Tibial artery (tissue), 4 donors: ENCODE measurements around the gene INPP4A.
A peak's percentile ranks its signal among the peaks of the same experiment; 100 is the strongest.

Experiments used
- DNase-seq, 2 donors: peaks; one replicate each; pipeline ENCODE4 v3.0.0-alpha.2; 2019
- H3K27ac ChIP-seq, 2 donors: fragments of 200-600 bp; sonication (generic) in 1 of 2; 1 replicate in 1 of 2; 2 replicates in 1 of 2; pipeline ENCODE4 v1.5.1; 2018 to 2019; ENCODE audit warnings: mild to moderate bottlenecking in 1 of 2
- H3K27me3 ChIP-seq, 2 donors: fragments of 200-600 bp; sonication (generic) in 1 of 2; one replicate each; pipeline versions ENCODE4 v1.5.1 to v1.6.0; 2016 to 2019
- H3K36me3 ChIP-seq, 3 donors: fragments of 200-600 bp; sonication (generic) in 2 of 3; one replicate each; pipeline ENCODE4 v1.5.1; 2016 to 2019; ENCODE audit warnings: mild to moderate bottlenecking in 2 of 3
- H3K4me1 ChIP-seq, 4 donors: fragments of 200-600 bp; sonication (generic) in 2 of 4; 1 replicate in 3 of 4; 2 replicates in 1 of 4; pipeline ENCODE4 v1.5.1; 2016 to 2019
- H3K4me3 ChIP-seq, 2 donors: fragments of 200-600 bp; sonication (generic) in 1 of 2; 1 replicate in 1 of 2; 2 replicates in 1 of 2; pipeline ENCODE4 v1.5.1; 2018 to 2019; ENCODE audit warnings: mild to moderate bottlenecking in 2 of 2
- H3K9me3 ChIP-seq, 3 donors: fragments of 200-600 bp; sonication (generic) in 1 of 3; one replicate each; pipeline ENCODE4 v1.5.1; 2016 to 2019
- CTCF ChIP-seq, 2 experiments: fragments of 200-600 bp in 1 of 2; fragments of 450-650 bp in 1 of 2; IDR thresholded peaks; one replicate each; pipeline ENCODE4 v1.5.1; 2017 to 2019; ENCODE audit warnings: antibody characterized with exemption in 2 of 2, mild to moderate bottlenecking in 1 of 2, moderate library complexity in 1 of 2
- intact Hi-C: fragments of 100-400 bp; cut with DNase I; formaldehyde crosslinking; loops from one replicate; pipeline ENCODE4 v1.15.0; 2023; ENCODE audit warnings: low total_unique reads

The INPP4A gene

DNA sequence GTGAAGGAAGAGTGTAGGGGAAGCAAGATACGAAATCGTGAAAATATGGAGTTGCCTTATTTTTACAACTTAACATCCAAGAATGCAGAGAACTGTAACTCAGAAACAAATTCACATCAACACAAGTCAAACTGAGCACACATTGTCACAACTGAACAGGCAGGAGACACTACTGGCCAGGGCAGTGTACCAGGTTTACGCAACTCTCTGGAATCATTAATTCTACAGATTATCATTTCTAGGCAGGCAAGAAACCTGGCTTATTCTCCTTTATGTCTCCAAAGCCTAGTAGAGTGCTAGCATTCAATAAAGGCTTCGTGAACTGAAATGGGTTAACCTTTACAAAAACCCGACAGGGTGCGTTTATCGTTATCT lies 163.1 kb downstream of the INPP4A start:
- peaks cover 26 to 31% (median 30%) of the 10 kb centered on the region in 3 donors for H3K36me3 ChIP-seq
- H3K4me1 ChIP-seq: peaks cover 0 to 56% (median 43%) of the 10 kb centered on the region in 4 donors
- DNase-seq: no peak
- no peak for TF ChIP-seq CTCF (IDR thresholded peaks at IDR 0.05)
- no peaks in the 10 kb centered on the region for H3K27me3 ChIP-seq
- peak overlapping the region; percentile 77 to 92 for H3K4me3 ChIP-seq
- intact Hi-C loops: loop anchor here (5.0 kb wide), 1 partner anchor 45 kb away; no protein-coding TSS in a partner anchor
- peak overlapping the region; percentile 90 to 98 for H3K27ac ChIP-seq
- H3K9me3 ChIP-seq: no peaks in the 10 kb centered on the region

DNA sequence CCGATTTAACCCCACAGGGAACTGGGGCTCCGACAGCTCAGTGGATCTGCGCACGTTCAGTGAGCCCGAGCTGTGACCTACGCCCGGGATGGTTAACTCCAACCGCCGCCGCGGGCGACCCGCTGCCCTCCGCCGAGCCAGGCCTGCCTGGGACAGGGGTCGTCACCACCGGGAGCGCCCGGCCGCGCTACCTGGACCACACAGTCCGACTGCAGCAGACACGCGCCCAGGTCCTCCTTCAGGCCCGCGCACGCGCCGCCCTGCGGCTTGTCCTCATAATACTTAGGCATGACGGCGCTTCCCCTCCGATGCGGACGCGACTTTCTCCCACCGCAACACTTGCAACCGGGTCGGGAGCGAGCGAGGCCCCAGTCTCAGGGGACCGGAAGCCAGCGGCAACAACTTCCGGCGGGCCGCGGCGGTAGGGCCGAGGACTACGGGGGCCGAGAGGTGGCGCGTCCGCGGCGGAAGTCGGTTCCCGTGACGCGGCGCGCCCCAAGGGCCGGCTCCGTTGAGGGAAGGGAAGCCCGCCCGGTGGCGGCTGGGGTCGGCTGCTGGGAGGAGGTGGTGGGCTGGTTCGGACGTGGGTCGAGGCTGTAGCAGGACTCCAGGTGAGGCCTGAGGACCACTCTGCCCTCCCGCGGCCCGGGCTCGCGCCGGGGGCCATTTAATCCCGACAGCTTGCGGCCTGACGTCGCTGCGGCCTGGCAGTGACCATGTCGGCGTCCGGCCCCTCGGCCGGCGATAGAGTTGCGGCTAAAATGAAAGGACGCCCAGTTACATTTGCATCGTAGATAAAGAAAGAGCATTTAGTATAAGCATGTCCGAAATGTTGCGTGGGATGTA lies 163.7 kb downstream of the INPP4A start, which contains the start of the genes COA5 and UNC50:
Gene COA5 (minus strand): TSS at position 397 of the 846 bp plus-strand sequence. CDS start 107 bp downstream, at position 290.
Gene UNC50 (plus strand): TSS at position 474 of the 846 bp plus-strand sequence. CDS start 1,171 bp downstream, outside the sequence.
- H3K4me1 ChIP-seq: peaks cover 0 to 56% (median 43%) of the 10 kb centered on the region in 4 donors
- peaks cover 28 to 31% (median 31%) of the 10 kb centered on the region in 3 donors for H3K36me3 ChIP-seq
- intact Hi-C loops: loop anchor here (5.0 kb wide), 1 partner anchor 46 kb away; no protein-coding TSS in a partner anchor
- TF ChIP-seq CTCF (IDR thresholded peaks at IDR 0.05): no peak
- DNase-seq: peak; percentile 77 to 94
- H3K4me3 ChIP-seq: peak within 1 kb of the TSS; percentile 77 to 92
- H3K27ac ChIP-seq: peak within 1 kb of the TSS; percentile 90 to 98
- no peaks in the 10 kb centered on the region for H3K27me3 ChIP-seq
- H3K9me3 ChIP-seq: no peaks in the 10 kb centered on the region

DNA sequence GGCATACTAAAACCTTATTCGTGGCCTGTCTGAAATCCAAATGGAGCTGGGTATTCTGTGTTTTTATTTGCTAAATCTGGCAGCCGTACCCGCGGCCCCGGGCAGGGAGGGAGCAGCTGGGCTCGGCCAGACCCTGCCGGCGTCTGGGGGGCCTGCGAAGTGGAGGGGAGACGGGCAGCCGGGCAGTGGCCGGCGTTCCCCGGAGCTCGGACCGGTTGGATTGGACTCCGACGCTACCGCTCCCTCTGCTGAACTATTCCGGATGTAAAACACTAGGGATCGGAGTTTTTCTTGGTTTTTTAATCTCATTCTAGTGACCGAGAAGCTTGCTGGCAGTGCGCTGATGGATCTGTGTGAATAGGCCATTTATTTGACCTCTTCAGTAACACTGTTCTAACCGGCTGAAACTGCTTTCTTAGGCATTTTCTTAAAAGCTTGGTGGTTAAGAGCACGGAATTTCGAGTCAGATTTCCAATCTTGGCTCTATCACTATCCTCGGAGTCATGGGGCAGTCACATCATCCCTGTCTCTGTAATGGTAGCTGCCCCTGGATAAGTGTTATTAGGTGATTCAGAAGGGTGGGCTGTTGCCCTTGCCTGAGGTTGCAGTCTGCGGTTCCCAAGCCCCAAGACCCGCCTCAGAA lies 164.4 kb downstream of the INPP4A start:
- no peaks in the 10 kb centered on the region for H3K27me3 ChIP-seq
- peak overlapping the region; percentile 90 to 98 for H3K27ac ChIP-seq
- peak overlapping the region; percentile 77 to 92 for H3K4me3 ChIP-seq
- TF ChIP-seq CTCF (IDR thresholded peaks at IDR 0.05): no peak
- H3K36me3 ChIP-seq: peaks cover 32 to 38% (median 33%) of the 10 kb centered on the region in 3 donors
- no peak for DNase-seq
- H3K9me3 ChIP-seq: no peaks in the 10 kb centered on the region
- intact Hi-C loops: loop anchor here (5.0 kb wide), 1 partner anchor 47 kb away; no protein-coding TSS in a partner anchor
- peaks cover 0 to 56% (median 43%) of the 10 kb centered on the region in 4 donors for H3K4me1 ChIP-seq

DNA sequence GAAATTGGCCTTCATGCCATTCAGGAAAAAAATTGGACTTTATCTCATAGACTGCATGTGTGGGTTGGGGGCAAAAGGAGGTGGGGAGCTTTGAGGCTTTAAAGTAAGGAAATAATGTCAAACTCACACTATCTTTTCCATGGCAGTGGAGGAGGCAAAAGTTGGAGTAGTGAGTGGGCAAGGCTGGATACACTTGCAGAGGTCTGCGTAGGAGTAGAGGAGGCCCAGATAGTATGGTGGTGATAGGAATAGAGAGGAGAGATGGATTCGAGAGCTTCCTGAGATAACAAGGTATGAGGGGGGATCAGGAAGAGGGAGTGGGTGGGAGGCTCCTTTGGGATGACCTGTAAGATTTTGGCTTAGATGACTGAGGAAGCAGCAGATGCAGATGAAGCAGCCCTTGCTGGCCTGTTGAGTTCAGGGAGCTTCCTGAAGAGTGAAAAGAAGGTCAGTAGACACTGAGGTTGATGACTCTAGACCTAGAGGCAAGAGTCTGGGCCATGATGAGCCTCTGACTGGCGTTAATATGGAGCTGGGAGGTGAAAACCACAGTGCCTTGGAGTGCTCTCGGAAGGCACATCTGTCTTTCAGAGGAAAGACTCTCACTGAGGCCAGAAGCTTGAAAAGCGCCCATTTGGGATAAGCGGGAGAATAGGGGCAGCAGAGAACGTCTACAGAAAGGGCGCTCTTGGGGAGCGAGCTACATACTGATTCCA lies 169.5 kb downstream of the INPP4A start:
- H3K9me3 ChIP-seq: no peaks in the 10 kb centered on the region
- no peak overlapping the region for H3K27ac ChIP-seq
- peaks cover 50 to 82% (median 75%) of the 10 kb centered on the region in 3 donors for H3K36me3 ChIP-seq
- H3K27me3 ChIP-seq: no peaks in the 10 kb centered on the region
- H3K4me3 ChIP-seq: no peak overlapping the region
- TF ChIP-seq CTCF (IDR thresholded peaks at IDR 0.05): no peak
- H3K4me1 ChIP-seq: peaks cover 0 to 28% (median 21%) of the 10 kb centered on the region in 4 donors
- intact Hi-C loops: loop anchor here (5.0 kb wide), 1 partner anchor 113 kb away; no protein-coding TSS in a partner anchor
- DNase-seq: no peak

DNA sequence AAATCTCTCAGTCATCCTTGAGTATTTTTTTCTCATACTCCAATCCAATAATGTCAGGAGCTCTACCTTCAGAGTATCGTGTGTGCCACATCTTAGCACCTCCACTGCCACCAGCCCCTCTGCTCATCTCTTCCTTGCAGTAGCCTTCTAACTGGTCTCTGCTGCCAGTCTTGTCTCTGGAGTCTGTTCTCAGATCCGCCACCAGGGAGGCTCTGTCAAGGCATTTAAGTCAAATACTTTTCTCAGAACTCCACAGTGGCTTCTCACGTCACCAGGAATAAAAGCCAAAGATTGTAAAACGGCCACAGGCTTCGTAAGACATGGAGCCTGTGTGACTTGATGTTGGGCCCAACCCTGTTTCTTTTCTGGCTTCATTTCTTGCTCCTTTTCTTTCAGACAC lies 170.8 kb downstream of the INPP4A start:
- TF ChIP-seq CTCF (IDR thresholded peaks at IDR 0.05): no peak
- Histone ChIP-seq H3K4me1 (peaks cover 0 to 15% (median 9%) of the 10 kb centered on the region in 4 donors), H3K27me3 (no peaks in the 10 kb centered on the region), H3K4me3 (no peak overlapping the region), H3K36me3 (peaks cover 46 to 83% (median 76%) of the 10 kb centered on the region in 3 donors), H3K9me3 (no peaks in the 10 kb centered on the region), H3K27ac (no peak overlapping the region)
- intact Hi-C loops: no loop called here
- DNase-seq: no peak
